GM12891 (cell line): Measurements from ENCODE around the gene SLCO3A1.

ENCODE experiments used
- POLR2A ChIP-seq: IDR thresholded peaks from 2 replicates; pipeline ENCODE4 v1.6.1; 2011; ENCODE audit warnings: low read depth, low read length, control low read depth
- POLR2AphosphoS5 ChIP-seq: IDR thresholded peaks from 2 replicates; pipeline ENCODE4 v1.6.1; 2011; ENCODE audit warnings: low read depth, low read length, control low read depth
- TAF1 ChIP-seq: IDR thresholded peaks from 2 replicates; pipeline ENCODE4 v1.6.1; 2011; ENCODE audit warnings: low read depth, low read length, control low read depth

- TF ChIP-seq POLR2A, result no peak
- no peak for TF ChIP-seq TAF1
- TF ChIP-seq POLR2AphosphoS5, result no peak
Measured at GRCh38 chr15:92164327-92165000, 311.0 kb downstream of the SLCO3A1 start.
